Neural cell (in vitro differentiated cells): ENCODE results near the gene SLC25A43. TPM values are rescaled to one million over a fixed set of nuclear protein-coding genes. Genes with fewer than 3 reads are reported as not detected.

Experiments
- H2AFZ ChIP-seq: fragments of 200-600, 300-800 bp; sonication (generic), shearing (Covaris generic); 2 replicates; pipeline ENCODE4 v1.6.0; 2014; ENCODE audit warnings: low read depth, mild to moderate bottlenecking, antibody characterized with exemption, low read length, moderate library complexity
- H3F3A ChIP-seq: fragments of 200-600 bp; shearing (Covaris generic); 2 replicates; pipeline ENCODE4 v1.6.1; 2016; ENCODE audit warnings: mild to moderate bottlenecking, moderate library complexity, mixed read lengths, antibody characterized with exemption, low read length; ENCODE audit not compliant: insufficient read depth, poor library complexity, severe bottlenecking
- H3K27ac ChIP-seq: fragments of 200-600, 300-800 bp; sonication (generic), shearing (Covaris generic); 2 replicates; pipeline ENCODE4 v1.5.1; 2014; ENCODE audit warnings: mild to moderate bottlenecking, low read length, moderate library complexity
- H3K27me3 ChIP-seq: fragments of 300-800, 200-600 bp; sonication (generic), shearing (Covaris generic); 2 replicates; pipeline ENCODE4 v1.6.0; 2014; ENCODE audit warnings: mild to moderate bottlenecking, low read depth, low read length, moderate library complexity; ENCODE audit not compliant: insufficient read depth
- H3K36me3 ChIP-seq: fragments of 300-800, 200-600 bp; sonication (generic), shearing (Covaris generic); 2 replicates; pipeline ENCODE4 v1.5.1; 2014; ENCODE audit warnings: mild to moderate bottlenecking, antibody characterized with exemption, low read length, moderate library complexity; ENCODE audit not compliant: insufficient read depth
- H3K4me2 ChIP-seq: fragments of 300-800, 200-600 bp; sonication (generic), shearing (Covaris generic); 2 replicates; pipeline ENCODE4 v1.6.0; 2014; ENCODE audit warnings: mild to moderate bottlenecking, low read length
- H3K4me3 ChIP-seq: fragments of 300-800, 200-600 bp; sonication (generic), shearing (Covaris generic); 2 replicates; pipeline ENCODE4 v1.5.1; 2014; ENCODE audit warnings: mild to moderate bottlenecking, low read length, moderate library complexity
- H3K79me2 ChIP-seq: fragments of 200-600 bp; shearing (Covaris generic); replicated peaks from 2 replicates; pipeline ENCODE4 v1.6.0; 2014; ENCODE audit warnings: mild to moderate bottlenecking, low read length, moderate library complexity; ENCODE audit not compliant: insufficient read depth
- H3K9ac ChIP-seq: fragments of 300-800, 200-600 bp; sonication (generic), shearing (Covaris generic); 2 replicates; pipeline ENCODE4 v1.6.1; 2016; ENCODE audit warnings: mild to moderate bottlenecking, low read length, mixed read lengths
- H3K9me2 ChIP-seq: fragments of 200-600 bp; shearing (Covaris generic); 2 replicates; pipeline ENCODE4 v1.6.1; 2016; ENCODE audit warnings: mild to moderate bottlenecking, low read length, mixed read lengths; ENCODE audit not compliant: insufficient read depth
- H3K9me3 ChIP-seq: fragments of 200-600, 300-800 bp; sonication (generic), shearing (Covaris generic); 2 replicates; pipeline ENCODE4 v1.6.1; 2016; ENCODE audit warnings: mild to moderate bottlenecking, mixed run types, low read length, moderate library complexity, mixed read lengths
- H4K20me1 ChIP-seq: fragments of 200-600 bp; shearing (Covaris generic); 2 replicates; pipeline ENCODE4 v1.6.1; 2016; ENCODE audit warnings: mild to moderate bottlenecking, mixed run types; ENCODE audit not compliant: insufficient read depth
- EP300 ChIP-seq: fragments of 450-650 bp; conservative IDR thresholded peaks from 2 replicates; pipeline ENCODE4 v1.6.1; 2014; ENCODE audit warnings: antibody characterized with exemption, mild to moderate bottlenecking, moderate library complexity; ENCODE audit not compliant: poor library complexity, severe bottlenecking
- EZH2 ChIP-seq: fragments of 200-600, 300-800 bp; shearing (Covaris generic), sonication (generic); IDR thresholded peaks from 2 replicates; pipeline ENCODE4 v1.6.1; 2014; ENCODE audit warnings: antibody characterized with exemption, low read length, borderline replicate concordance, mild to moderate bottlenecking; ENCODE audit not compliant: insufficient read depth, poor library complexity, severe bottlenecking
- MXI1 ChIP-seq: fragments of 450-650 bp; conservative IDR thresholded peaks from 2 replicates; pipeline ENCODE4 v1.6.1; 2014; ENCODE audit warnings: antibody characterized with exemption, mild to moderate bottlenecking; ENCODE audit not compliant: poor library complexity, severe bottlenecking
- POLR2AphosphoS5 ChIP-seq: IDR thresholded peaks from 2 replicates; pipeline ENCODE4 v1.6.1; 2012
- RAD21 ChIP-seq: fragments of 450-650 bp; conservative IDR thresholded peaks from 2 replicates; pipeline ENCODE4 v1.6.1; 2014; ENCODE audit warnings: antibody characterized with exemption, mild to moderate bottlenecking, moderate library complexity
- SMC3 ChIP-seq: fragments of 450-650 bp; conservative IDR thresholded peaks from 2 replicates; pipeline ENCODE4 v1.6.1; 2014; ENCODE audit warnings: antibody characterized with exemption, mild to moderate bottlenecking, moderate library complexity; ENCODE audit not compliant: poor library complexity
- TAF1 ChIP-seq: IDR thresholded peaks from 2 replicates; pipeline ENCODE4 v1.6.1; 2012; ENCODE audit warnings: low read depth
- polyA plus RNA-seq: library from polyadenylated mRNA; depleted of rRNA; stranded (reverse); fragments of >200 nt; gene quantifications from 2 replicates; pipeline ENCODE4 v1.2.3, GENCODE V29; 2014
- TF ChIP-seq, protein P1 (sequence below): IDR thresholded peaks from 2 replicates; pipeline ENCODE4 v1.6.1; 2012; ENCODE audit warnings: borderline replicate concordance
- TF ChIP-seq, protein P2 (sequence below): fragments of 450-650 bp; IDR thresholded peaks from 2 replicates; pipeline ENCODE4 v1.5.1; 2014; ENCODE audit warnings: antibody characterized with exemption, mild to moderate bottlenecking, moderate library complexity; ENCODE audit not compliant: poor library complexity, severe bottlenecking

The SLC25A43 gene
- polyA plus RNA-seq, 1 donor from 2014 or later: not detected

DNA sequence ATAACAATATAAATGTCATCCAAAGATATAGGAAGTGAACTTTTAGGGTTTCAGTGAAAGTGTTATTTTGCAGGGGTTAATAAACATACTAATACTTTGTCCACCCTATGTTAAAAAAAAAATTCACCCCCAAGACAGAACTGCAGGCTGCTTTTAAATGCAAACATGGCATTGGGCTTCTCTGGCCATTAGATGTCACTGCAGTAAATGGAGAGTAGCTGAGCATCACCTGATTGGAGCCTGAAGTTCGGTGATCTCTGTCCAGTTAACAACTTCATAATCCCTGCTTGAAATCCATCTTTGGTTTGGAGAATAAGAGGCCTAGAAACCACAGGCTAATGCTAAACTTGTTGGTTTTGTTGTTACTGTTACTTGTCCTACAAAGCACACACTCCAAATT is 18.7 kb downstream of the SLC25A43 start:
- Histone ChIP-seq H3K4me3 (no peak overlapping the region), H3K9me3 (no peaks in the 10 kb centered on the region), H3K9ac (no peak overlapping the region)

GRCh38 chrX:119419146-119419545 is 20.0 kb downstream of the SLC25A43 start:
- H4K20me1 ChIP-seq: no peaks in the 10 kb centered on the region
- no peak overlapping the region for H3K4me2 ChIP-seq
- no peak overlapping the region for H3K9ac ChIP-seq
- no peak overlapping the region for H3K4me3 ChIP-seq
- no peaks in the 10 kb centered on the region for H3K79me2 ChIP-seq
- H3K36me3 ChIP-seq: no peaks in the 10 kb centered on the region
- H3K9me2 ChIP-seq: no peaks in the 10 kb centered on the region
- H3K27ac ChIP-seq: no peak overlapping the region
- no peaks in the 10 kb centered on the region for H3K9me3 ChIP-seq
- no peaks in the 10 kb centered on the region for H3F3A ChIP-seq
- TF ChIP-seq SMC3 (no peak), EP300 (no peak), POLR2AphosphoS5 (no peak), MXI1 (no peak), TAF1 (no peak)
- TF ChIP-seq, protein P1, sequence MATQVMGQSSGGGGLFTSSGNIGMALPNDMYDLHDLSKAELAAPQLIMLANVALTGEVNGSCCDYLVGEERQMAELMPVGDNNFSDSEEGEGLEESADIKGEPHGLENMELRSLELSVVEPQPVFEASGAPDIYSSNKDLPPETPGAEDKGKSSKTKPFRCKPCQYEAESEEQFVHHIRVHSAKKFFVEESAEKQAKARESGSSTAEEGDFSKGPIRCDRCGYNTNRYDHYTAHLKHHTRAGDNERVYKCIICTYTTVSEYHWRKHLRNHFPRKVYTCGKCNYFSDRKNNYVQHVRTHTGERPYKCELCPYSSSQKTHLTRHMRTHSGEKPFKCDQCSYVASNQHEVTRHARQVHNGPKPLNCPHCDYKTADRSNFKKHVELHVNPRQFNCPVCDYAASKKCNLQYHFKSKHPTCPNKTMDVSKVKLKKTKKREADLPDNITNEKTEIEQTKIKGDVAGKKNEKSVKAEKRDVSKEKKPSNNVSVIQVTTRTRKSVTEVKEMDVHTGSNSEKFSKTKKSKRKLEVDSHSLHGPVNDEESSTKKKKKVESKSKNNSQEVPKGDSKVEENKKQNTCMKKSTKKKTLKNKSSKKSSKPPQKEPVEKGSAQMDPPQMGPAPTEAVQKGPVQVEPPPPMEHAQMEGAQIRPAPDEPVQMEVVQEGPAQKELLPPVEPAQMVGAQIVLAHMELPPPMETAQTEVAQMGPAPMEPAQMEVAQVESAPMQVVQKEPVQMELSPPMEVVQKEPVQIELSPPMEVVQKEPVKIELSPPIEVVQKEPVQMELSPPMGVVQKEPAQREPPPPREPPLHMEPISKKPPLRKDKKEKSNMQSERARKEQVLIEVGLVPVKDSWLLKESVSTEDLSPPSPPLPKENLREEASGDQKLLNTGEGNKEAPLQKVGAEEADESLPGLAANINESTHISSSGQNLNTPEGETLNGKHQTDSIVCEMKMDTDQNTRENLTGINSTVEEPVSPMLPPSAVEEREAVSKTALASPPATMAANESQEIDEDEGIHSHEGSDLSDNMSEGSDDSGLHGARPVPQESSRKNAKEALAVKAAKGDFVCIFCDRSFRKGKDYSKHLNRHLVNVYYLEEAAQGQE: no peak
- no peaks in the 10 kb centered on the region for H3K27me3 ChIP-seq
- no peak overlapping the region for H2AFZ ChIP-seq

More for the DNA sequence above, 18.7 kb downstream of the SLC25A43 start:
- Histone ChIP-seq H3K9me2 (no peaks in the 10 kb centered on the region), H3K4me2 (no peak overlapping the region), H3F3A (no peaks in the 10 kb centered on the region), H3K27ac (no peak overlapping the region), H3K27me3 (no peaks in the 10 kb centered on the region), H4K20me1 (no peaks in the 10 kb centered on the region), H2AFZ (no peak overlapping the region), H3K79me2 (no peaks in the 10 kb centered on the region), H3K36me3 (no peaks in the 10 kb centered on the region)
- TF ChIP-seq TAF1 (no peak), RAD21 (no peak), EP300 (no peak), EZH2 (no peak), SMC3 (no peak), MXI1 (no peak), POLR2AphosphoS5 (no peak)
- TF ChIP-seq, protein P2, sequence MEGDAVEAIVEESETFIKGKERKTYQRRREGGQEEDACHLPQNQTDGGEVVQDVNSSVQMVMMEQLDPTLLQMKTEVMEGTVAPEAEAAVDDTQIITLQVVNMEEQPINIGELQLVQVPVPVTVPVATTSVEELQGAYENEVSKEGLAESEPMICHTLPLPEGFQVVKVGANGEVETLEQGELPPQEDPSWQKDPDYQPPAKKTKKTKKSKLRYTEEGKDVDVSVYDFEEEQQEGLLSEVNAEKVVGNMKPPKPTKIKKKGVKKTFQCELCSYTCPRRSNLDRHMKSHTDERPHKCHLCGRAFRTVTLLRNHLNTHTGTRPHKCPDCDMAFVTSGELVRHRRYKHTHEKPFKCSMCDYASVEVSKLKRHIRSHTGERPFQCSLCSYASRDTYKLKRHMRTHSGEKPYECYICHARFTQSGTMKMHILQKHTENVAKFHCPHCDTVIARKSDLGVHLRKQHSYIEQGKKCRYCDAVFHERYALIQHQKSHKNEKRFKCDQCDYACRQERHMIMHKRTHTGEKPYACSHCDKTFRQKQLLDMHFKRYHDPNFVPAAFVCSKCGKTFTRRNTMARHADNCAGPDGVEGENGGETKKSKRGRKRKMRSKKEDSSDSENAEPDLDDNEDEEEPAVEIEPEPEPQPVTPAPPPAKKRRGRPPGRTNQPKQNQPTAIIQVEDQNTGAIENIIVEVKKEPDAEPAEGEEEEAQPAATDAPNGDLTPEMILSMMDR: no peak
- TF ChIP-seq, protein P1: no peak
